ENCODE measurements around the gene GULP1. TPM values are rescaled to one million over a fixed set of nuclear protein-coding genes. Genes with fewer than 3 reads are reported as not detected.

Gene GULP1
- total and polyA plus RNA-seq, 10 donors: 0.83 to 16.6 (median 6.6) TPM

GRCh38 chr2:188391354-188391753 lies 99.7 kb downstream of the GULP1 start:
- H3K4me1 ChIP-seq: no peaks in the 10 kb centered on the region
- no peak for TF ChIP-seq POLR2AphosphoS5 (IDR thresholded peaks at IDR 0.05)
- no peaks in the 10 kb centered on the region for H3K27me3 ChIP-seq (replicated peaks in 1 of 7)
- H3K4me3 ChIP-seq: no peak overlapping the region
- H3K9me3 ChIP-seq: peaks cover 0 to 35% (median 18%) of the 10 kb centered on the region in 8 donors
- H3K27ac ChIP-seq: no peak overlapping the region
- DNase-seq: no peak
- H3K36me3 ChIP-seq: no peaks in the 10 kb centered on the region
- intact Hi-C loops (cut with DNase I; ENCODE audit: low total_unique reads): no loop called here

DNA sequence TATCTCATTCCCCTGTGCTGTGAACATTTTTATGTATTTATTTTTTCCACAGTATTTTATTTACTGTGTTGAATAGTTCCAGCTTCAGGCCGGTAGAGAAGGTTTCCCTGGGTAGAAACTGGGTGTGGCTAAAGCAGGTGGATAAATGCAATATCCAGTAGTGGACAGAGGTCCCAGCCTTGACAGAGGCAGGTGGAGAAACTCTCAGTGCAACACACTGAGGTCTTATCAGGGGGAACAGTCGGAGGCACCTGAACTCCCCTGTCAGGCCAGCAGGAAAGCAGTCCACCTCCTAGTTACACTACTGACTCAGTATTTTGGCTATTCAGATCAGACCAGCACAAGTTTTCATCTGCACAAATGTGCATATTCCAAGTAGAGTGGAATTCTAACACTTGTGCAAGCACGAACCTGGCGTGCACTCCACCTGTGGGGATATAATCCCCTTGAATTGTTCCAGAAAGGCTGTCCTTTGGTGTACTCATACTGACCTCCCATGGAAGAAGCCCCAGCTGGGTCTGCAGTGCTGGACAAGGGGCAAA lies 103.3 kb downstream of the GULP1 start:
- 87 to 94% (median 92%) methylated on average over 4 of the region's 4 CpGs for WGBS, 5 donors
- TF ChIP-seq, protein P1, sequence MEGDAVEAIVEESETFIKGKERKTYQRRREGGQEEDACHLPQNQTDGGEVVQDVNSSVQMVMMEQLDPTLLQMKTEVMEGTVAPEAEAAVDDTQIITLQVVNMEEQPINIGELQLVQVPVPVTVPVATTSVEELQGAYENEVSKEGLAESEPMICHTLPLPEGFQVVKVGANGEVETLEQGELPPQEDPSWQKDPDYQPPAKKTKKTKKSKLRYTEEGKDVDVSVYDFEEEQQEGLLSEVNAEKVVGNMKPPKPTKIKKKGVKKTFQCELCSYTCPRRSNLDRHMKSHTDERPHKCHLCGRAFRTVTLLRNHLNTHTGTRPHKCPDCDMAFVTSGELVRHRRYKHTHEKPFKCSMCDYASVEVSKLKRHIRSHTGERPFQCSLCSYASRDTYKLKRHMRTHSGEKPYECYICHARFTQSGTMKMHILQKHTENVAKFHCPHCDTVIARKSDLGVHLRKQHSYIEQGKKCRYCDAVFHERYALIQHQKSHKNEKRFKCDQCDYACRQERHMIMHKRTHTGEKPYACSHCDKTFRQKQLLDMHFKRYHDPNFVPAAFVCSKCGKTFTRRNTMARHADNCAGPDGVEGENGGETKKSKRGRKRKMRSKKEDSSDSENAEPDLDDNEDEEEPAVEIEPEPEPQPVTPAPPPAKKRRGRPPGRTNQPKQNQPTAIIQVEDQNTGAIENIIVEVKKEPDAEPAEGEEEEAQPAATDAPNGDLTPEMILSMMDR (IDR thresholded peaks at IDR 0.05 in 8 of 11, conservative IDR thresholded peaks at IDR 0.05 in 3 of 11): no peak
- TF ChIP-seq POLR2AphosphoS5 (IDR thresholded peaks at IDR 0.05) (no peak), POLR2A (IDR thresholded peaks at IDR 0.05) (no peak)
- Histone ChIP-seq H3K4me3 (no peak overlapping the region), H3K27me3 (replicated peaks in 1 of 7) (no peaks in the 10 kb centered on the region), H3K9me3 (peaks cover 0 to 40% (median 18%) of the 10 kb centered on the region in 8 donors), H3K36me3 (no peaks in the 10 kb centered on the region), H3K27ac (no peak overlapping the region), H3K4me1 (no peaks in the 10 kb centered on the region)
- peak; percentile 44 for DNase-seq
- intact Hi-C loops (cut with DNase I; ENCODE audit: low total_unique reads): no loop called here

GRCh38 chr2:188395903-188396689 lies 104.4 kb downstream of the GULP1 start:
- no peaks in the 10 kb centered on the region for H3K36me3 ChIP-seq
- WGBS, 5 donors: 89 to 94% (median 90%) methylated on average over 10 of the region's 10 CpGs
- H3K27ac ChIP-seq: no peak overlapping the region
- H3K4me3 ChIP-seq: no peak overlapping the region
- no peaks in the 10 kb centered on the region for H3K27me3 ChIP-seq (replicated peaks in 1 of 7)
- intact Hi-C loops (cut with DNase I; ENCODE audit: low total_unique reads): no loop called here
- no peaks in the 10 kb centered on the region for H3K4me1 ChIP-seq
- DNase-seq: peak; percentile 58
- H3K9me3 ChIP-seq: peaks cover 0 to 40% (median 16%) of the 10 kb centered on the region in 8 donors
- TF ChIP-seq, protein P1 (IDR thresholded peaks at IDR 0.05 in 8 of 11, conservative IDR thresholded peaks at IDR 0.05 in 3 of 11): no peak
- TF ChIP-seq POLR2AphosphoS5 (IDR thresholded peaks at IDR 0.05) (no peak), POLR2A (IDR thresholded peaks at IDR 0.05) (no peak)

DNA sequence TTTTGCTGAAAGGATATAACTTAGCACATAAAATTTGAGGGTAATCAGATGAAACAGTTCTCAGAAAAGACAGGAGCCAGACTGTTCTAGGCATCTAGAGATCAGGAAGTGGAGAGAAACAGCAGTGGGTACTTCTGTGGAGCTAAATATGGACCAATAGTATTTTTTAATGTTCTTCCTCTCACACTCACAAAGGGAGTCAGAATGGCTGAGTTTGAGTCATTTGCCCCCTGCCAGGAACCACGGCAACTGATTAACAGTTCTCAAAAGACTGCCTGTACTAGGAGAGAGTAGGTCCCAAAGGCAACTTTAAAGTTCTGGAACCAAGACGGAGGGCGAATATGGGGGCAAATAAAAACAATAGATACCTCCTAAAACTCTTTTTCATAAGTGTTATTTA lies 107.5 kb downstream of the GULP1 start:
- DNase-seq: no peak

More for the DNA sequence above, 107.5 kb downstream of the GULP1 start:
- peaks cover 0 to 19% (median under 1%) of the 10 kb centered on the region in 8 donors for H3K9me3 ChIP-seq
- no peaks in the 10 kb centered on the region for H3K36me3 ChIP-seq
- no peak overlapping the region for H3K27ac ChIP-seq
- WGBS, 5 donors: 72 to 84% (median 83%) methylated on average over 3 of the region's 3 CpGs
- H3K4me1 ChIP-seq: no peaks in the 10 kb centered on the region
- no peaks in the 10 kb centered on the region for H3K27me3 ChIP-seq (replicated peaks in 1 of 7)
- no peak overlapping the region for H3K4me3 ChIP-seq
- intact Hi-C loops (cut with DNase I; ENCODE audit: low total_unique reads): no loop called here
- TF ChIP-seq POLR2AphosphoS5 (IDR thresholded peaks at IDR 0.05) (no peak), POLR2A (IDR thresholded peaks at IDR 0.05) (no peak)
- TF ChIP-seq, protein P1 (IDR thresholded peaks at IDR 0.05 in 8 of 11, conservative IDR thresholded peaks at IDR 0.05 in 3 of 11): no peak

Data from spleen (tissue), 11 donors.